Measurements from ENCODE around the gene MED22. TPM values are rescaled to one million over a fixed set of nuclear protein-coding genes. Genes with fewer than 3 reads are reported as not detected.

The MED22 gene
- total RNA-seq, 1 donor from 2014 or later: 32.9 TPM

- no peak for DNase-seq (ENCODE audit: extremely low spot score in 2 of 2)
- Histone ChIP-seq H3K4me1 (no peaks in the 10 kb centered on the region), H3K4me3 (no peak overlapping the region), H3K27me3 (no peaks in the 10 kb centered on the region), H3K9me3 (no peaks in the 10 kb centered on the region), H3K27ac (no peak overlapping the region), H3K36me3 (no peaks in the 10 kb centered on the region)
- intact Hi-C loops (cut with DNase I): no loop called here
- TF ChIP-seq CTCF (IDR thresholded peaks at IDR 0.05) (no peak), POLR2A (IDR thresholded peaks at IDR 0.05) (no peak), POLR2AphosphoS5 (IDR thresholded peaks at IDR 0.05; ENCODE audit: insufficient read depth in 1 of 2, low read depth in 1 of 2) (no peak)
These were observed 37.5 kb upstream of the MED22 start for GRCh38 chr9:133385452-133385851.

DNA sequence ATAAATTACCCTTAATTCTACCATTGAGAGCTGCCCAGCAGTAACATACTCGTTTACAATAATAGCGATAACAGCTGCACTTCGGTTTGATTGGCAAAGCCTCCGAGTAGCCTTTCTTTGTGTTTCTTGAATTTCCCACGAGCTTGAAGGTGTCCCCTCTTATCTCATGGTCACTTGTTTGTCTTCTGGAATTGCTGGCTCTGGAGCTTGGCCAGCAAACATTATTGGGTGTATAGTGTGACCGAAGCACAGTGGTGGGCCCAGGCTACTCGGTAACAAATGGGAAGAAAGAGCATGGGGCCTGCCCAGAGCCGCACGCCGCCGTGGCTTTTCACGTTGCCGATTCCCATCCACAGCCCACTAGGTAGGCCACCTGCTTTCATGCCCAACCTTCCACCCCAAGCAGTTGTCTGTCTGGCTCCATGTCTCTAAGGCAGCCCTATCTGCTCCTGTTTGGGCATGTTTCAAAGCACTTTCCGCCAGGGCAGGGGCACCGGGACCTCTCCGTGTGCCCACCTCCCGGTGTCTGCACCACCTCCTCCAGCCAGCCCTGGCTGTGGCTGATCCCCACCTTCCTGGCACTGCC lies 36.9 kb upstream of the MED22 start:
- Histone ChIP-seq H3K4me1 (no peaks in the 10 kb centered on the region), H3K27me3 (no peaks in the 10 kb centered on the region), H3K27ac (no peak overlapping the region), H3K9me3 (no peaks in the 10 kb centered on the region), H3K4me3 (no peak overlapping the region), H3K36me3 (no peaks in the 10 kb centered on the region)
- intact Hi-C loops (cut with DNase I): no loop called here
- TF ChIP-seq POLR2AphosphoS5 (IDR thresholded peaks at IDR 0.05; ENCODE audit: insufficient read depth in 1 of 2, low read depth in 1 of 2) (no peak), POLR2A (IDR thresholded peaks at IDR 0.05) (no peak), CTCF (IDR thresholded peaks at IDR 0.05) (no peak)
- no peak for DNase-seq (ENCODE audit: extremely low spot score in 2 of 2)

DNA sequence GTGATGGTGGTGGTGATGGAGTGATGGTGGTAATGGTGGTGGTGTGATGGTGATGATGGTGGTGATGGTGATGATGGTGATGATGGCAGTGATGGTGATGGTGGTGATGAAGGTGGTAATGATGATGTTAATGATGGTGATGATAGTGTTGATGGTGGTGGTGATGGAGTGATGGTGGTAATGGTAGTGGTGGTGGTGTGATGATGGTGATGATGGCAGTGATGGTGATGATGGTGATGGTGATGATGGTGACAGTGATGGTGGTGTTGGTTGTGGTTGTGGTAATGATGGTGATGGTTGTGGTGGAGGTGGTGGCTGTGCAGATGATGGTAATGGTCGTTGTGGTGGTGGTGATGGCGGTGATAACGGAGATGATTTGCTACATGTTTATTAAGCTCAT lies 35.5 kb upstream of the MED22 start:
- Histone ChIP-seq H3K27ac (no peak overlapping the region), H3K4me1 (no peaks in the 10 kb centered on the region), H3K9me3 (no peaks in the 10 kb centered on the region), H3K27me3 (no peaks in the 10 kb centered on the region), H3K4me3 (no peak overlapping the region), H3K36me3 (no peaks in the 10 kb centered on the region)
- intact Hi-C loops (cut with DNase I): no loop called here
- DNase-seq (ENCODE audit: extremely low spot score in 2 of 2): no peak
- TF ChIP-seq POLR2AphosphoS5 (IDR thresholded peaks at IDR 0.05; ENCODE audit: insufficient read depth in 1 of 2, low read depth in 1 of 2): no peak
- TF ChIP-seq CTCF (IDR thresholded peaks at IDR 0.05): no peak
- TF ChIP-seq POLR2A (IDR thresholded peaks at IDR 0.05): no peak

GRCh38 chr9:133382507-133383141 lies 34.7 kb upstream of the MED22 start:
- Histone ChIP-seq H3K4me3 (no peak overlapping the region), H3K36me3 (no peaks in the 10 kb centered on the region), H3K4me1 (no peaks in the 10 kb centered on the region), H3K27me3 (no peaks in the 10 kb centered on the region), H3K9me3 (no peaks in the 10 kb centered on the region), H3K27ac (no peak overlapping the region)
- intact Hi-C loops (cut with DNase I): no loop called here
- no peak for DNase-seq (ENCODE audit: extremely low spot score in 2 of 2)
- TF ChIP-seq POLR2AphosphoS5 (IDR thresholded peaks at IDR 0.05; ENCODE audit: insufficient read depth in 1 of 2, low read depth in 1 of 2) (no peak), CTCF (IDR thresholded peaks at IDR 0.05) (no peak), POLR2A (IDR thresholded peaks at IDR 0.05) (no peak)

GRCh38 chr9:133380734-133381133 lies 32.8 kb upstream of the MED22 start:
- intact Hi-C loops (cut with DNase I): no loop called here
- Histone ChIP-seq H3K9me3 (no peaks in the 10 kb centered on the region), H3K4me3 (no peak overlapping the region), H3K27me3 (no peaks in the 10 kb centered on the region), H3K4me1 (peaks cover 12% of the 10 kb centered on the region), H3K36me3 (no peaks in the 10 kb centered on the region), H3K27ac (no peak overlapping the region)
- TF ChIP-seq POLR2A (IDR thresholded peaks at IDR 0.05): no peak
- TF ChIP-seq CTCF (IDR thresholded peaks at IDR 0.05): no peak
- TF ChIP-seq POLR2AphosphoS5 (IDR thresholded peaks at IDR 0.05; ENCODE audit: insufficient read depth in 1 of 2, low read depth in 1 of 2): no peak
- DNase-seq (ENCODE audit: extremely low spot score in 2 of 2): no peak
